C4-2B (cell line): ENCODE measurements around the gene CEMIP.

Source experiments
- ZFX ChIP-seq: fragments of 450-650 bp; IDR thresholded peaks from 2 replicates; pipeline ENCODE4 v1.6.1; 2017
- TF ChIP-seq, protein P1 (sequence below): fragments of 450-650 bp; conservative IDR thresholded peaks from 2 replicates; pipeline ENCODE4 v1.5.1; 2017; ENCODE audit warnings: mild to moderate bottlenecking

DNA sequence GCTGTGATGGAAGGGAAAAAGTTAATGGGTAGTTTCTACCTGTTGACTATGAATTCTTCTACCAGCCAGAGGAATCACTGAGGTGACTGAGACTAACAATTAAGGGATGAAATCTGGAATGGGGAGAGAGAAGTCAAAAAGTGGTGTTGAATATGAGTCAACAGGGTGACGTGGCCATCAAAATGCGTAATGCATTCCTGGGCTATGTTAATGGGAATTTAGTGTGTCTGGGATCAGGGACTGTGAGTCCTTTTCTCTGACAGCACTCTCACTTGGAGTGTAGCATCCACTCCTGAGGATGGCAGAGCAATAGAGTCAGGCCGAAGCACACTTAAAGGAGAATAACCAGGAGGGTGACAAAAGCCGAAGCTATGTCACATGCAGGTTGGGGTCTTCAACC is 150.1 kb downstream of the CEMIP start:
- TF ChIP-seq, protein P1, sequence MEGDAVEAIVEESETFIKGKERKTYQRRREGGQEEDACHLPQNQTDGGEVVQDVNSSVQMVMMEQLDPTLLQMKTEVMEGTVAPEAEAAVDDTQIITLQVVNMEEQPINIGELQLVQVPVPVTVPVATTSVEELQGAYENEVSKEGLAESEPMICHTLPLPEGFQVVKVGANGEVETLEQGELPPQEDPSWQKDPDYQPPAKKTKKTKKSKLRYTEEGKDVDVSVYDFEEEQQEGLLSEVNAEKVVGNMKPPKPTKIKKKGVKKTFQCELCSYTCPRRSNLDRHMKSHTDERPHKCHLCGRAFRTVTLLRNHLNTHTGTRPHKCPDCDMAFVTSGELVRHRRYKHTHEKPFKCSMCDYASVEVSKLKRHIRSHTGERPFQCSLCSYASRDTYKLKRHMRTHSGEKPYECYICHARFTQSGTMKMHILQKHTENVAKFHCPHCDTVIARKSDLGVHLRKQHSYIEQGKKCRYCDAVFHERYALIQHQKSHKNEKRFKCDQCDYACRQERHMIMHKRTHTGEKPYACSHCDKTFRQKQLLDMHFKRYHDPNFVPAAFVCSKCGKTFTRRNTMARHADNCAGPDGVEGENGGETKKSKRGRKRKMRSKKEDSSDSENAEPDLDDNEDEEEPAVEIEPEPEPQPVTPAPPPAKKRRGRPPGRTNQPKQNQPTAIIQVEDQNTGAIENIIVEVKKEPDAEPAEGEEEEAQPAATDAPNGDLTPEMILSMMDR, result no peak
- TF ChIP-seq ZFX, result no peak
